GM23338 (cell line): ENCODE measurements around the gene SLC43A2.

Source experiments
- CREB1 ChIP-seq: fragments of 250-450 bp; sonication (Bioruptor Pico); IDR thresholded peaks from 2 replicates; pipeline ENCODE4 v1.5.0; 2020; ENCODE audit warnings: low read depth, mild to moderate bottlenecking, moderate library complexity
- CTCF ChIP-seq, 2 experiments: fragments of 200-600 bp in 1 of 2; sonication (generic) in 1 of 2; conservative IDR thresholded peaks; 2 replicates each; pipeline versions ENCODE4 v1.5.1 to v1.6.1; 2016 to 2017; ENCODE audit warnings: antibody characterized with exemption in 2 of 2, low read depth in 2 of 2, mild to moderate bottlenecking in 2 of 2, moderate library complexity in 1 of 2
- EZH2 ChIP-seq: fragments of 200-600 bp; sonication (generic); IDR thresholded peaks from one replicate; pipeline ENCODE4 v1.8.0; 2017; ENCODE audit warnings: antibody characterized with exemption, mild to moderate bottlenecking, low read depth; ENCODE audit not compliant: unreplicated experiment
- EZH2phosphoT487 ChIP-seq: fragments of 200-600 bp; sonication (generic); IDR thresholded peaks from one replicate; pipeline ENCODE4 v1.8.1; 2018; ENCODE audit warnings: antibody characterized with exemption; ENCODE audit not compliant: unreplicated experiment
- JUNB ChIP-seq: IDR thresholded peaks from one replicate; pipeline ENCODE4 v1.6.1; 2016; ENCODE audit warnings: antibody characterized with exemption; ENCODE audit not compliant: unreplicated experiment
- NANOG ChIP-seq: IDR thresholded peaks from 2 replicates; pipeline ENCODE4 v1.6.1; 2016; ENCODE audit warnings: antibody characterized with exemption, borderline replicate concordance
- POLR2AphosphoS5 ChIP-seq: IDR thresholded peaks from 2 replicates; pipeline ENCODE4 v1.6.1; 2016; ENCODE audit warnings: antibody characterized with exemption, low read depth
- REST ChIP-seq: IDR thresholded peaks from one replicate; pipeline ENCODE4 v1.6.1; 2018; ENCODE audit warnings: antibody characterized with exemption; ENCODE audit not compliant: unreplicated experiment
- STAT1 ChIP-seq: IDR thresholded peaks from one replicate; pipeline ENCODE4 v1.6.1; 2016; ENCODE audit warnings: antibody characterized with exemption; ENCODE audit not compliant: unreplicated experiment

- TF ChIP-seq CTCF (conservative IDR thresholded peaks at IDR 0.05; ENCODE audit: low read depth in 2 of 2), result no peak
- no peak for TF ChIP-seq POLR2AphosphoS5
- TF ChIP-seq REST, result no peak
- no peak for TF ChIP-seq EZH2
- TF ChIP-seq JUNB, result no peak
- no peak for TF ChIP-seq CREB1 (CRISPR knock-in tag)
- TF ChIP-seq STAT1, result no peak
- TF ChIP-seq NANOG, result no peak
- no peak for TF ChIP-seq EZH2phosphoT487
These were observed 22.8 kb downstream of the SLC43A2 start for GRCh38 chr17:1605681-1606351.
